ENCODE results near the gene ARHGEF1.

The ARHGEF1 gene

DNA sequence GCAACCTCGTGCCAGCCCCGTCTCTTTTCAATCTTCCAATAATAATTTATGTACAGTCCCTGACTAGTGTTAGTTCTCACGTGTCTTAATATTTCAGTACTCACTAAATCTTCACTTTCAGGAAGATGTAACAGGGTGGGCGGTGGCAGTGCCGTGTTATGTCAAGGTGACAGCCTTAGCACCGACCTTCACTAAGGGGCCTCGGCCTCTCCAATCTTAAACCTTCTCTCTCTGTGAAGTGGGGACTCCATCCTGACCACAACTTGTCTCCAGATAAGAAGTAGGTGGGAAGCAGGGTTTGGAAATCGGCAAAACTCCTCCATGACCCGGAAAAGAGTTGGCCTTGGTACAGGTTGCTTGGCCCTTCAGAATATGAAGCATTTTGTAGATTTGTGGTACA, 21.1 kb upstream of the ARHGEF1 start:
- no peak overlapping the region for H2AFZ ChIP-seq (ENCODE audit: low read length)
- no peaks in the 10 kb centered on the region for H3K9me2 ChIP-seq (replicated peaks; ENCODE audit: low read depth, low read length)
- H3K9ac ChIP-seq (ENCODE audit: low read depth, low read length, poor library complexity, severe bottlenecking), result peak overlapping the region; percentile 100
- H3K27me3 ChIP-seq (ENCODE audit: insufficient read depth, low read length, poor library complexity, severe bottlenecking), result peaks cover 5% of the 10 kb centered on the region
- no peak for TF ChIP-seq EZH2phosphoT487 (IDR thresholded peaks at IDR 0.05; ENCODE audit: borderline replicate concordance)
- TF ChIP-seq, protein P1, sequence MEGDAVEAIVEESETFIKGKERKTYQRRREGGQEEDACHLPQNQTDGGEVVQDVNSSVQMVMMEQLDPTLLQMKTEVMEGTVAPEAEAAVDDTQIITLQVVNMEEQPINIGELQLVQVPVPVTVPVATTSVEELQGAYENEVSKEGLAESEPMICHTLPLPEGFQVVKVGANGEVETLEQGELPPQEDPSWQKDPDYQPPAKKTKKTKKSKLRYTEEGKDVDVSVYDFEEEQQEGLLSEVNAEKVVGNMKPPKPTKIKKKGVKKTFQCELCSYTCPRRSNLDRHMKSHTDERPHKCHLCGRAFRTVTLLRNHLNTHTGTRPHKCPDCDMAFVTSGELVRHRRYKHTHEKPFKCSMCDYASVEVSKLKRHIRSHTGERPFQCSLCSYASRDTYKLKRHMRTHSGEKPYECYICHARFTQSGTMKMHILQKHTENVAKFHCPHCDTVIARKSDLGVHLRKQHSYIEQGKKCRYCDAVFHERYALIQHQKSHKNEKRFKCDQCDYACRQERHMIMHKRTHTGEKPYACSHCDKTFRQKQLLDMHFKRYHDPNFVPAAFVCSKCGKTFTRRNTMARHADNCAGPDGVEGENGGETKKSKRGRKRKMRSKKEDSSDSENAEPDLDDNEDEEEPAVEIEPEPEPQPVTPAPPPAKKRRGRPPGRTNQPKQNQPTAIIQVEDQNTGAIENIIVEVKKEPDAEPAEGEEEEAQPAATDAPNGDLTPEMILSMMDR (conservative IDR thresholded peaks at IDR 0.05; ENCODE audit: low read length), result no peak
- H3K9me3 ChIP-seq (ENCODE audit: insufficient read depth, low read depth, low read length), result no peaks in the 10 kb centered on the region
- H3K4me3 ChIP-seq (ENCODE audit: low read length, poor library complexity, severe bottlenecking), result peak overlapping the region; percentile 93
- H3K36me3 ChIP-seq (ENCODE audit: insufficient read depth, low read length), result peaks cover 44% of the 10 kb centered on the region
- peaks cover 50% of the 10 kb centered on the region for H3K4me1 ChIP-seq (ENCODE audit: insufficient read depth, low read length, poor library complexity, severe bottlenecking)
- H3K4me2 ChIP-seq (ENCODE audit: low read depth, low read length, poor library complexity, severe bottlenecking), result peak overlapping the region; percentile 92
- peaks cover 66% of the 10 kb centered on the region for H3K79me2 ChIP-seq (ENCODE audit: insufficient read depth, low read length)
- H4K20me1 ChIP-seq (ENCODE audit: insufficient read depth, low read length, poor library complexity, severe bottlenecking), result peaks cover 61% of the 10 kb centered on the region
- no peaks in the 10 kb centered on the region for H3F3A ChIP-seq (ENCODE audit: low read depth)

DNA sequence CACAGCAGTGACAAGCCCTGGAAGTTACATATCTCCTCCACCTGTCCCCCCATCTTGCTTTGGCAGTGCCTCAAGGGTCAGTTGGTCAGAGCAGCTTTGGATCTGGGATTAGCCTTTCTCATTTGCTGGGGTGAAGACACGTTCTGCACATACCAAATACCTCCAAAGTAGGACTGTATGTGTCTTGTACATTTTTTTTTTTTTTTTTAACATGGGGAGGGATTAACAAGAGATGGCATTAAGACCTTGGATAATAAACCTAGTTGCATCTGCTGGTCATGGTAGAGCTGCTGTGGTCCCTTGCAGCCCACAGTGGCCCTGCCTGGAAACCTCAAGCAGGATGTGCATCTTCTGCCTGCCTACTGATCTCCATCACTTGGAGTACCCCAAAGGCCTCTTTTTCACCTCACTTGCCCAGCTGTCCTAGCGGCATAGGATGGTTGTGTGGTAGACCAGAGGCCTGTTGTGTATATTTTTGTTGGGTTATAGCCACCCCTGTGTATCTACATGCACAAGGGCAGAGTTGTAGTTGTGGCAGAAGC, 20.5 kb upstream of the ARHGEF1 start:
- TF ChIP-seq, protein P1 (conservative IDR thresholded peaks at IDR 0.05; ENCODE audit: low read length), result no peak
- TF ChIP-seq EZH2phosphoT487 (IDR thresholded peaks at IDR 0.05; ENCODE audit: borderline replicate concordance), result no peak
- H3K36me3 ChIP-seq (ENCODE audit: insufficient read depth, low read length), result peaks cover 48% of the 10 kb centered on the region
- no peaks in the 10 kb centered on the region for H3K9me2 ChIP-seq (replicated peaks; ENCODE audit: low read depth, low read length)
- H3K4me2 ChIP-seq (ENCODE audit: low read depth, low read length, poor library complexity, severe bottlenecking), result peak overlapping the region; percentile 92
- no peaks in the 10 kb centered on the region for H3K9me3 ChIP-seq (ENCODE audit: insufficient read depth, low read depth, low read length)
- H3K4me1 ChIP-seq (ENCODE audit: insufficient read depth, low read length, poor library complexity, severe bottlenecking), result peaks cover 50% of the 10 kb centered on the region
- peak overlapping the region; percentile 100 for H3K9ac ChIP-seq (ENCODE audit: low read depth, low read length, poor library complexity, severe bottlenecking)
- peak overlapping the region; percentile 93 for H3K4me3 ChIP-seq (ENCODE audit: low read length, poor library complexity, severe bottlenecking)
- H3K79me2 ChIP-seq (ENCODE audit: insufficient read depth, low read length), result peaks cover 73% of the 10 kb centered on the region
- H2AFZ ChIP-seq (ENCODE audit: low read length), result no peak overlapping the region
- H4K20me1 ChIP-seq (ENCODE audit: insufficient read depth, low read length, poor library complexity, severe bottlenecking), result peaks cover 67% of the 10 kb centered on the region
- H3F3A ChIP-seq (ENCODE audit: low read depth), result no peaks in the 10 kb centered on the region
- H3K27me3 ChIP-seq (ENCODE audit: insufficient read depth, low read length, poor library complexity, severe bottlenecking), result peaks cover 5% of the 10 kb centered on the region

DNA sequence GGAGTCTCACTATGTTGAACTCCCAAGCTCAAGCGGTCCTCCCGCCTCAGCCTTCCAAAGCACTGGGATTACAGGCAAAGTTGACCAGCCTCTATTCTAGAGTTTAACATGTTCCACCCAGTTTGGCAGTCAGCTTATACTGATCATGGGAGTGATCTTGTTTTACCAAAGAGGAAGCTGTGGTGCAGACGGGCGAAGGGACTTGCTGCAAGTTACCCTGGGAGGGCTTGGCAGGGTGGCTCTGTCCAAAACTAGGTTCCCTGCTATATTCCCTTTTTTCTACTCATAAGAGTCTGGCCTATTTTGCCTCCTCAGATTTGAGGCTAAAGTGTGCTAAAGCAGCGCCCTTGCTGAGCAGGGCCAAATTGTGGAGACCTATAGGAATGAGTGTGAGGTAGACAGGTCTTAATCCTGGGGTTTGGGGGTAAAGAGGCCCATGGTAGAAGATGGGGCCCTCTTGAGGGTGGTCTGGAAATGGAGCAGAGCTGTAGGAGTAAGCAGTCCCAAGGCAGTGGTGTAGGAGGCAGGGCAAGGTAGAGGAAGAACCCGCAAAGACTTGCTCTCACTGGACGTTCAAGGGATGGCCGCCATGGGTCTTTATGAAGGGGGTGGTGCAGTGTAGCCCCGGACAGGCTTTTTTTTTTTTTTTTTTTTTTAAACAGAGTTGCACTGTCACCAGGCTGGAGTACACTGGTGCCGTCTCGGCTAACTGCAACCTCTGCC, 19.6 kb upstream of the ARHGEF1 start:
- H2AFZ ChIP-seq (ENCODE audit: low read length), result no peak overlapping the region
- peaks cover 56% of the 10 kb centered on the region for H3K36me3 ChIP-seq (ENCODE audit: insufficient read depth, low read length)
- peaks cover 82% of the 10 kb centered on the region for H3K79me2 ChIP-seq (ENCODE audit: insufficient read depth, low read length)
- H3F3A ChIP-seq (ENCODE audit: low read depth), result no peaks in the 10 kb centered on the region
- no peaks in the 10 kb centered on the region for H3K9me2 ChIP-seq (replicated peaks; ENCODE audit: low read depth, low read length)
- no peaks in the 10 kb centered on the region for H3K9me3 ChIP-seq (ENCODE audit: insufficient read depth, low read depth, low read length)
- H3K9ac ChIP-seq (ENCODE audit: low read depth, low read length, poor library complexity, severe bottlenecking), result peak overlapping the region; percentile 100
- peak overlapping the region; percentile 93 for H3K4me3 ChIP-seq (ENCODE audit: low read length, poor library complexity, severe bottlenecking)
- peaks cover 55% of the 10 kb centered on the region for H3K4me1 ChIP-seq (ENCODE audit: insufficient read depth, low read length, poor library complexity, severe bottlenecking)
- peak overlapping the region; percentile 92 for H3K4me2 ChIP-seq (ENCODE audit: low read depth, low read length, poor library complexity, severe bottlenecking)
- peaks cover 5% of the 10 kb centered on the region for H3K27me3 ChIP-seq (ENCODE audit: insufficient read depth, low read length, poor library complexity, severe bottlenecking)
- TF ChIP-seq EZH2phosphoT487 (IDR thresholded peaks at IDR 0.05; ENCODE audit: borderline replicate concordance), result no peak
- TF ChIP-seq, protein P1 (conservative IDR thresholded peaks at IDR 0.05; ENCODE audit: low read length), result no peak; the same call in 1 of the 2 replicates
- peaks cover 76% of the 10 kb centered on the region for H4K20me1 ChIP-seq (ENCODE audit: insufficient read depth, low read length, poor library complexity, severe bottlenecking)
